Measurements from ENCODE around the gene STT3A. TPM values are rescaled to one million over a fixed set of nuclear protein-coding genes. Genes with fewer than 3 reads are reported as not detected.

STT3A gene
- total and polyA plus RNA-seq, 10 of the 15 experiments (the other 5 are each of a cell fraction or from before 2014, with no cell fraction given), result 74.4 to 202 (median 118) TPM

DNA sequence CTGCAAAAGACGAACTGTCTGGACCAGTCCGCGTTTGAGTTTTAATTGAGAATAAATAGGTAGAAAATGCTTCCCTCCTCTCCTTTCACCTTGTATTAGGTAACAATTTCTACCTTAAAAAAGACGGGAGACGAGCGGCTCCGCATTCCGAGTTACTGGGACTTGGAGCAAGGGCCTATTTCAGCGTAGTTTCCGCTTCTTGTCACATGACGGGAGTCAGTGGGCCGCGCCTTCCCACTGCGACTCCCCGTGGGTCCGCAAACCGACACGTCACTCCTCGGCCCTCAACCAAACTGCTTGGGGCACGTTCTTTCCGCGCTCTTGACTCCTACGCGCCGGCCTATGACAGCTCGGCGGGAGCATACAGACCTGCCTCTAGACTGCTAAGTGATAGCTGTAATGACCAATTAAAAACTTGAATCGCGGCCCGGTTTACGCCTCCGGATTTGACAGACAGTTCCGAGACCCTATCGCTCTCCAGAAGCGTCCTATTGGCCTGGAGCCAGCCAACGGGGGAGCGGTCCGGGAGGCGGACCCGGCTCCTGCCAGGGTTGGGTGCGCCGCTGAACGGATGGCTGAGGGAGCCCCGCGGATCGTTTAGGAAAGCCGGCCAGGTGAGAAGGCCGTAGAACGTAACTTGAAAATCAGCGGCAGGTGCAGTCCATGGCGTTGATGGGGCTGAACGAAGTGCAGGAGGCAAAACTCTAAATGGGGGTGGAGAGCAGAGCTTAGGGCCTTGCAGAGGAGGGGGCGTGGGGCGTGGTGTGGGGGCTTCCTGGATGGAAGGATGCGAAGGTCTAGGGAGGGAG, at the start of gene STT3A (continued):
- TF ChIP-seq, protein P1, sequence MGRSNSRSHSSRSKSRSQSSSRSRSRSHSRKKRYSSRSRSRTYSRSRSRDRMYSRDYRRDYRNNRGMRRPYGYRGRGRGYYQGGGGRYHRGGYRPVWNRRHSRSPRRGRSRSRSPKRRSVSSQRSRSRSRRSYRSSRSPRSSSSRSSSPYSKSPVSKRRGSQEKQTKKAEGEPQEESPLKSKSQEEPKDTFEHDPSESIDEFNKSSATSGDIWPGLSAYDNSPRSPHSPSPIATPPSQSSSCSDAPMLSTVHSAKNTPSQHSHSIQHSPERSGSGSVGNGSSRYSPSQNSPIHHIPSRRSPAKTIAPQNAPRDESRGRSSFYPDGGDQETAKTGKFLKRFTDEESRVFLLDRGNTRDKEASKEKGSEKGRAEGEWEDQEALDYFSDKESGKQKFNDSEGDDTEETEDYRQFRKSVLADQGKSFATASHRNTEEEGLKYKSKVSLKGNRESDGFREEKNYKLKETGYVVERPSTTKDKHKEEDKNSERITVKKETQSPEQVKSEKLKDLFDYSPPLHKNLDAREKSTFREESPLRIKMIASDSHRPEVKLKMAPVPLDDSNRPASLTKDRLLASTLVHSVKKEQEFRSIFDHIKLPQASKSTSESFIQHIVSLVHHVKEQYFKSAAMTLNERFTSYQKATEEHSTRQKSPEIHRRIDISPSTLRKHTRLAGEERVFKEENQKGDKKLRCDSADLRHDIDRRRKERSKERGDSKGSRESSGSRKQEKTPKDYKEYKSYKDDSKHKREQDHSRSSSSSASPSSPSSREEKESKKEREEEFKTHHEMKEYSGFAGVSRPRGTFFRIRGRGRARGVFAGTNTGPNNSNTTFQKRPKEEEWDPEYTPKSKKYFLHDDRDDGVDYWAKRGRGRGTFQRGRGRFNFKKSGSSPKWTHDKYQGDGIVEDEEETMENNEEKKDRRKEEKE (IDR thresholded peaks at IDR 0.05), result no peak
- TF ChIP-seq RELA (IDR thresholded peaks at IDR 0.05; ENCODE audit: borderline replicate concordance, partially characterized antibody), result peak; percentile 18
- no peak; the same call in 1 of the 2 replicates for TF ChIP-seq GATAD2B (conservative IDR thresholded peaks at IDR 0.05; ENCODE audit: low read depth)
- TF ChIP-seq RAD21 (IDR thresholded peaks at IDR 0.05; ENCODE audit: insufficient read depth, low read depth, low read length), result no peak
- TF ChIP-seq GABPA (IDR thresholded peaks at IDR 0.05; ENCODE audit: low read depth), result peak; percentile 79
- no peak for TF ChIP-seq TCF12 (IDR thresholded peaks at IDR 0.05; ENCODE audit: low read depth, low read length)
- TF ChIP-seq, protein P2, sequence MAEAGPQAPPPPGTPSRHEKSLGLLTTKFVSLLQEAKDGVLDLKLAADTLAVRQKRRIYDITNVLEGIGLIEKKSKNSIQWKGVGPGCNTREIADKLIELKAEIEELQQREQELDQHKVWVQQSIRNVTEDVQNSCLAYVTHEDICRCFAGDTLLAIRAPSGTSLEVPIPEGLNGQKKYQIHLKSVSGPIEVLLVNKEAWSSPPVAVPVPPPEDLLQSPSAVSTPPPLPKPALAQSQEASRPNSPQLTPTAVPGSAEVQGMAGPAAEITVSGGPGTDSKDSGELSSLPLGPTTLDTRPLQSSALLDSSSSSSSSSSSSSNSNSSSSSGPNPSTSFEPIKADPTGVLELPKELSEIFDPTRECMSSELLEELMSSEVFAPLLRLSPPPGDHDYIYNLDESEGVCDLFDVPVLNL (IDR thresholded peaks at IDR 0.05; ENCODE audit: low read depth, low read length), result peak; percentile 66; the same call in 1 of the 2 replicates
- no peak for TF ChIP-seq CBX3 (IDR thresholded peaks at IDR 0.05; ENCODE audit: borderline replicate concordance, low read depth)
- TF ChIP-seq RFX5 (IDR thresholded peaks at IDR 0.05; ENCODE audit: low read depth, low read length), result peak; percentile 65
- peak; percentile 94 for TF ChIP-seq ATF7 (IDR thresholded peaks at IDR 0.05; ENCODE audit: low read depth)
- peak; percentile 96 for TF ChIP-seq KLF5 (IDR thresholded peaks at IDR 0.05; ENCODE audit: partially characterized antibody)
- no peak for TF ChIP-seq YBX1 (IDR thresholded peaks at IDR 0.05)
- TF ChIP-seq, protein P3, sequence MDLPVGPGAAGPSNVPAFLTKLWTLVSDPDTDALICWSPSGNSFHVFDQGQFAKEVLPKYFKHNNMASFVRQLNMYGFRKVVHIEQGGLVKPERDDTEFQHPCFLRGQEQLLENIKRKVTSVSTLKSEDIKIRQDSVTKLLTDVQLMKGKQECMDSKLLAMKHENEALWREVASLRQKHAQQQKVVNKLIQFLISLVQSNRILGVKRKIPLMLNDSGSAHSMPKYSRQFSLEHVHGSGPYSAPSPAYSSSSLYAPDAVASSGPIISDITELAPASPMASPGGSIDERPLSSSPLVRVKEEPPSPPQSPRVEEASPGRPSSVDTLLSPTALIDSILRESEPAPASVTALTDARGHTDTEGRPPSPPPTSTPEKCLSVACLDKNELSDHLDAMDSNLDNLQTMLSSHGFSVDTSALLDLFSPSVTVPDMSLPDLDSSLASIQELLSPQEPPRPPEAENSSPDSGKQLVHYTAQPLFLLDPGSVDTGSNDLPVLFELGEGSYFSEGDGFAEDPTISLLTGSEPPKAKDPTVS (IDR thresholded peaks at IDR 0.05; ENCODE audit: low read depth, low read length), result 0 out of 2 replicates have a peak, but pooled peaks have one; percentile 26
- TF ChIP-seq, protein P4, sequence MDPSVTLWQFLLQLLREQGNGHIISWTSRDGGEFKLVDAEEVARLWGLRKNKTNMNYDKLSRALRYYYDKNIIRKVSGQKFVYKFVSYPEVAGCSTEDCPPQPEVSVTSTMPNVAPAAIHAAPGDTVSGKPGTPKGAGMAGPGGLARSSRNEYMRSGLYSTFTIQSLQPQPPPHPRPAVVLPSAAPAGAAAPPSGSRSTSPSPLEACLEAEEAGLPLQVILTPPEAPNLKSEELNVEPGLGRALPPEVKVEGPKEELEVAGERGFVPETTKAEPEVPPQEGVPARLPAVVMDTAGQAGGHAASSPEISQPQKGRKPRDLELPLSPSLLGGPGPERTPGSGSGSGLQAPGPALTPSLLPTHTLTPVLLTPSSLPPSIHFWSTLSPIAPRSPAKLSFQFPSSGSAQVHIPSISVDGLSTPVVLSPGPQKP (IDR thresholded peaks at IDR 0.05; ENCODE audit: low read depth, low read length), result 0 out of 2 replicates have a peak, but pooled peaks have one; percentile 16
- no peak for TF ChIP-seq ZSCAN29 (IDR thresholded peaks at IDR 0.05)
- TF ChIP-seq, protein P5, sequence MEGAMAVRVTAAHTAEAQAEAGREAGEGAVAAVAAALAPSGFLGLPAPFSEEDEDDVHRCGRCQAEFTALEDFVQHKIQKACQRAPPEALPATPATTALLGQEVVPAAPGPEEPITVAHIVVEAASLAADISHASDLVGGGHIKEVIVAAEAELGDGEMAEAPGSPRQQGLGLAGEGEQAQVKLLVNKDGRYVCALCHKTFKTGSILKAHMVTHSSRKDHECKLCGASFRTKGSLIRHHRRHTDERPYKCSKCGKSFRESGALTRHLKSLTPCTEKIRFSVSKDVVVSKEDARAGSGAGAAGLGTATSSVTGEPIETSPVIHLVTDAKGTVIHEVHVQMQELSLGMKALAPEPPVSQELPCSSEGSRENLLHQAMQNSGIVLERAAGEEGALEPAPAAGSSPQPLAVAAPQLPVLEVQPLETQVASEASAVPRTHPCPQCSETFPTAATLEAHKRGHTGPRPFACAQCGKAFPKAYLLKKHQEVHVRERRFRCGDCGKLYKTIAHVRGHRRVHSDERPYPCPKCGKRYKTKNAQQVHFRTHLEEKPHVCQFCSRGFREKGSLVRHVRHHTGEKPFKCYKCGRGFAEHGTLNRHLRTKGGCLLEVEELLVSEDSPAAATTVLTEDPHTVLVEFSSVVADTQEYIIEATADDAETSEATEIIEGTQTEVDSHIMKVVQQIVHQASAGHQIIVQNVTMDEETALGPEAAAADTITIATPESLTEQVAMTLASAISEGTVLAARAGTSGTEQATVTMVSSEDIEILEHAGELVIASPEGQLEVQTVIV (IDR thresholded peaks at IDR 0.05; ENCODE audit: borderline replicate concordance, partially characterized antibody), result no peak
- TF ChIP-seq TAF1 (IDR thresholded peaks at IDR 0.05; ENCODE audit: borderline replicate concordance, low read depth, low read length), result peak; percentile 64; the same call in 1 of the 2 replicates
- TF ChIP-seq, protein P6, sequence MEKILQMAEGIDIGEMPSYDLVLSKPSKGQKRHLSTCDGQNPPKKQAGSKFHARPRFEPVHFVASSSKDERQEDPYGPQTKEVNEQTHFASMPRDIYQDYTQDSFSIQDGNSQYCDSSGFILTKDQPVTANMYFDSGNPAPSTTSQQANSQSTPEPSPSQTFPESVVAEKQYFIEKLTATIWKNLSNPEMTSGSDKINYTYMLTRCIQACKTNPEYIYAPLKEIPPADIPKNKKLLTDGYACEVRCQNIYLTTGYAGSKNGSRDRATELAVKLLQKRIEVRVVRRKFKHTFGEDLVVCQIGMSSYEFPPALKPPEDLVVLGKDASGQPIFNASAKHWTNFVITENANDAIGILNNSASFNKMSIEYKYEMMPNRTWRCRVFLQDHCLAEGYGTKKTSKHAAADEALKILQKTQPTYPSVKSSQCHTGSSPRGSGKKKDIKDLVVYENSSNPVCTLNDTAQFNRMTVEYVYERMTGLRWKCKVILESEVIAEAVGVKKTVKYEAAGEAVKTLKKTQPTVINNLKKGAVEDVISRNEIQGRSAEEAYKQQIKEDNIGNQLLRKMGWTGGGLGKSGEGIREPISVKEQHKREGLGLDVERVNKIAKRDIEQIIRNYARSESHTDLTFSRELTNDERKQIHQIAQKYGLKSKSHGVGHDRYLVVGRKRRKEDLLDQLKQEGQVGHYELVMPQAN (conservative IDR thresholded peaks at IDR 0.05), result peak; percentile 69

Data from GM12878 (cell line).